Suprapubic skin (tissue), 4 donors: ENCODE data around the gene CSGALNACT2. TPM values are rescaled to one million over a fixed set of nuclear protein-coding genes. Genes with fewer than 3 reads are reported as not detected.

Experiments used
- DNase-seq, 2 donors: peaks; one replicate each; pipeline ENCODE4 v3.0.0-alpha.2; 2019; ENCODE audit warnings: low spot score in 2 of 2
- H3K27ac ChIP-seq: fragments of 200-600 bp; sonication (generic); one replicate; pipeline ENCODE4 v1.5.1; 2019
- H3K27me3 ChIP-seq: fragments of 200-600 bp; sonication (generic); one replicate; pipeline ENCODE4 v1.5.1; 2019
- H3K36me3 ChIP-seq: fragments of 200-600 bp; sonication (generic); one replicate; pipeline ENCODE4 v1.5.1; 2019
- H3K4me1 ChIP-seq: fragments of 200-600 bp; sonication (generic); one replicate; pipeline ENCODE4 v1.5.1; 2019
- H3K4me3 ChIP-seq: fragments of 200-600 bp; sonication (generic); one replicate; pipeline ENCODE4 v1.5.1; 2019; ENCODE audit warnings: mild to moderate bottlenecking
- H3K9me3 ChIP-seq: fragments of 200-600 bp; sonication (generic); one replicate; pipeline ENCODE4 v1.5.1; 2019
- CTCF ChIP-seq, 2 donors: fragments of 200-600 bp in 1 of 2; fragments of 450-650 bp in 1 of 2; sonication (generic) in 1 of 2; IDR thresholded peaks; one replicate each; pipeline ENCODE4 v1.5.1; 2016 to 2019; ENCODE audit warnings: antibody characterized with exemption in 2 of 2, mild to moderate bottlenecking in 1 of 2, moderate library complexity in 1 of 2
- EP300 ChIP-seq: sonication (generic); formaldehyde crosslinking; IDR thresholded peaks from one replicate; pipeline ENCODE4 v1.6.1; 2017; ENCODE audit warnings: antibody characterized with exemption
- POLR2A ChIP-seq, 2 donors: fragments of 450-650 bp; IDR thresholded peaks; one replicate each; pipeline ENCODE4 v1.6.1; 2017; ENCODE audit warnings: antibody characterized with exemption in 2 of 2, mild to moderate bottlenecking in 2 of 2, moderate library complexity in 2 of 2
- POLR2AphosphoS5 ChIP-seq, 3 donors: sonication (generic); formaldehyde crosslinking; IDR thresholded peaks; one replicate each; pipeline ENCODE4 v1.6.1; 2017; ENCODE audit warnings: antibody characterized with exemption in 3 of 3
- WGBS: methylation state at CpG from one replicate; pipeline ENCODE4 v1.1.5; 2018; 5-methylcytosine and 5-hydroxymethylcytosine counted together
- total RNA-seq, 4 donors: library from RNA; depleted of rRNA; stranded (reverse); fragments of >200 nt; gene quantifications; one replicate each; pipeline ENCODE4 v1.1.0, GENCODE V29; 2016

Gene CSGALNACT2
- total RNA-seq, 4 donors from 2014 or later, result 10.1 to 15.5 (median 13.9) TPM

- TF ChIP-seq EP300, result no peak
- no peak for TF ChIP-seq CTCF (IDR thresholded peaks at IDR 0.05)
- TF ChIP-seq POLR2AphosphoS5 (IDR thresholded peaks at IDR 0.05), result no peak
- no peak for TF ChIP-seq POLR2A (IDR thresholded peaks at IDR 0.05)
- Histone ChIP-seq H3K9me3 (no peaks in the 10 kb centered on the region), H3K27ac (no peak overlapping the region), H3K27me3 (no peaks in the 10 kb centered on the region), H3K4me1 (peaks cover 13% of the 10 kb centered on the region), H3K36me3 (no peaks in the 10 kb centered on the region), H3K4me3 (no peak overlapping the region)
- 93% methylated on average over 9 of the region's 20 CpGs for WGBS
- DNase-seq, result no peak
These were observed 59.0 kb downstream of the CSGALNACT2 start for GRCh38 chr10:43196981-43197833.

- H3K27me3 ChIP-seq, result no peaks in the 10 kb centered on the region
- peaks cover 21% of the 10 kb centered on the region for H3K4me1 ChIP-seq
- TF ChIP-seq CTCF (IDR thresholded peaks at IDR 0.05) (no peak), EP300 (no peak), POLR2AphosphoS5 (IDR thresholded peaks at IDR 0.05) (no peak), POLR2A (IDR thresholded peaks at IDR 0.05) (no peak)
- H3K27ac ChIP-seq, result no peak overlapping the region
- no peaks in the 10 kb centered on the region for H3K36me3 ChIP-seq
- peak in 1 of 2 donors; percentile 75 for DNase-seq
- H3K9me3 ChIP-seq, result no peaks in the 10 kb centered on the region
- no peak overlapping the region for H3K4me3 ChIP-seq
- 89% methylated on average over 3 of the region's 15 CpGs for WGBS
These were observed 59.8 kb downstream of the CSGALNACT2 start for GRCh38 chr10:43197834-43198681.

GRCh38 chr10:43198682-43199005, 60.4 kb downstream of the CSGALNACT2 start:
- Histone ChIP-seq H3K9me3 (no peaks in the 10 kb centered on the region), H3K4me1 (peaks cover 21% of the 10 kb centered on the region), H3K27ac (no peak overlapping the region), H3K27me3 (no peaks in the 10 kb centered on the region), H3K36me3 (no peaks in the 10 kb centered on the region), H3K4me3 (no peak overlapping the region)
- peak in 1 of 2 donors; percentile 48 for DNase-seq
- no CpG with 5 or more reads among the region's 10 CpGs for WGBS
- TF ChIP-seq POLR2AphosphoS5 (IDR thresholded peaks at IDR 0.05) (no peak), EP300 (no peak), CTCF (IDR thresholded peaks at IDR 0.05) (no peak), POLR2A (IDR thresholded peaks at IDR 0.05) (no peak)

- H3K4me3 ChIP-seq, result no peak overlapping the region
- TF ChIP-seq POLR2AphosphoS5 (IDR thresholded peaks at IDR 0.05), result no peak
- no peak for TF ChIP-seq POLR2A (IDR thresholded peaks at IDR 0.05)
- no peak for TF ChIP-seq CTCF (IDR thresholded peaks at IDR 0.05)
- no peak for TF ChIP-seq EP300
- 90% methylated on average over 15 of the region's 16 CpGs for WGBS
- H3K4me1 ChIP-seq, result peaks cover 21% of the 10 kb centered on the region
- no peak overlapping the region for H3K27ac ChIP-seq
- DNase-seq, result peak in 1 of 2 donors; percentile 73
- H3K9me3 ChIP-seq, result no peaks in the 10 kb centered on the region
- no peaks in the 10 kb centered on the region for H3K27me3 ChIP-seq
- no peaks in the 10 kb centered on the region for H3K36me3 ChIP-seq
These were observed 60.9 kb downstream of the CSGALNACT2 start for GRCh38 chr10:43199088-43199683.
